GM13977 (cell line): ENCODE measurements around the gene POLN.
"Not testable (repeated sequence)": the region's sequence is repeated elsewhere in the genome, so short reads cannot be mapped to it uniquely, and the experiment has no call there.

Source experiments
- DNase-seq: peaks from one replicate; pipeline ENCODE4 v3.0.0; 2012; ENCODE audit warnings: low spot score
- in situ Hi-C: fragments of 300-500 bp; cut with MboI; formaldehyde crosslinking; loops from one replicate; pipeline ENCODE4 v1.12.0; 2022; ENCODE audit warnings: low sequenced_read_pairs, low pct_unique_long_range_greater_than_20kb, mixed read lengths, inconsistent platforms; ENCODE audit not compliant: unreplicated experiment
- TF ChIP-seq, protein P1 (sequence below): IDR thresholded peaks from 2 replicates; pipeline ENCODE4 v1.5.1; 2012; ENCODE audit warnings: mild to moderate bottlenecking, control low read depth; ENCODE audit not compliant: insufficient read depth; ENCODE audit errors: extremely low read depth, missing control alignments

The POLN gene

GRCh38 chr4:2217726-2218125 is 24.2 kb downstream of the POLN start:
- DNase-seq = no peak
- TF ChIP-seq, protein P1, sequence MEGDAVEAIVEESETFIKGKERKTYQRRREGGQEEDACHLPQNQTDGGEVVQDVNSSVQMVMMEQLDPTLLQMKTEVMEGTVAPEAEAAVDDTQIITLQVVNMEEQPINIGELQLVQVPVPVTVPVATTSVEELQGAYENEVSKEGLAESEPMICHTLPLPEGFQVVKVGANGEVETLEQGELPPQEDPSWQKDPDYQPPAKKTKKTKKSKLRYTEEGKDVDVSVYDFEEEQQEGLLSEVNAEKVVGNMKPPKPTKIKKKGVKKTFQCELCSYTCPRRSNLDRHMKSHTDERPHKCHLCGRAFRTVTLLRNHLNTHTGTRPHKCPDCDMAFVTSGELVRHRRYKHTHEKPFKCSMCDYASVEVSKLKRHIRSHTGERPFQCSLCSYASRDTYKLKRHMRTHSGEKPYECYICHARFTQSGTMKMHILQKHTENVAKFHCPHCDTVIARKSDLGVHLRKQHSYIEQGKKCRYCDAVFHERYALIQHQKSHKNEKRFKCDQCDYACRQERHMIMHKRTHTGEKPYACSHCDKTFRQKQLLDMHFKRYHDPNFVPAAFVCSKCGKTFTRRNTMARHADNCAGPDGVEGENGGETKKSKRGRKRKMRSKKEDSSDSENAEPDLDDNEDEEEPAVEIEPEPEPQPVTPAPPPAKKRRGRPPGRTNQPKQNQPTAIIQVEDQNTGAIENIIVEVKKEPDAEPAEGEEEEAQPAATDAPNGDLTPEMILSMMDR = no peak
- in situ Hi-C loops = no loop called here

DNA sequence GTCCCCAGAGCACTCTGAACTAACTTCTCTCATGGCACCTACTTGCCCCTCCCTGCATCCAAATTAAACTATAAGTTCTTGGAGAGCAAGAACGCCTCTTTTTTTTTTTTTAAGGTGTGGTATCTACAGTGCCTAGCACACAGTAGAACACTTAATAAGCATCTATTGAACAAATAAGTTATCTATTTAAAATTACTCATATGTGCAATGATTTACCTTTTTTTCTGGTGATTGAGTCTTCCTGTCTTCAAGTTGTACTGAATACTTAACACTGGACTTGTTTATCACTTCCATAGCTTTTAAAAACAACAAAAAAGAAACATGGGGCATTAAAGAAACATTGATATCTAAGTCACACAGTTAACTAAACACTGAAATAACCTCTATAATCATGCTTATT is 29.1 kb downstream of the POLN start:
- in situ Hi-C loops = no loop called here
- no peak for DNase-seq
- TF ChIP-seq, protein P1 = no peak

GRCh38 chr4:2202789-2203188 is 39.1 kb downstream of the POLN start:
- DNase-seq, in situ Hi-C loops: not testable (repeated sequence)

- no peak for DNase-seq
- in situ Hi-C loops = loop anchor here (25.0 kb wide), 1 partner anchor 457 kb away; no protein-coding TSS in a partner anchor
- TF ChIP-seq, protein P1 = no peak
Observed at GRCh38 chr4:2194496-2194895, 47.4 kb downstream of the POLN start.

GRCh38 chr4:2193326-2193725 is 48.6 kb downstream of the POLN start:
- no peak for DNase-seq
- in situ Hi-C loops = loop anchor here (25.0 kb wide), 1 partner anchor 456 kb away; no protein-coding TSS in a partner anchor
- TF ChIP-seq, protein P1 = no peak

DNA sequence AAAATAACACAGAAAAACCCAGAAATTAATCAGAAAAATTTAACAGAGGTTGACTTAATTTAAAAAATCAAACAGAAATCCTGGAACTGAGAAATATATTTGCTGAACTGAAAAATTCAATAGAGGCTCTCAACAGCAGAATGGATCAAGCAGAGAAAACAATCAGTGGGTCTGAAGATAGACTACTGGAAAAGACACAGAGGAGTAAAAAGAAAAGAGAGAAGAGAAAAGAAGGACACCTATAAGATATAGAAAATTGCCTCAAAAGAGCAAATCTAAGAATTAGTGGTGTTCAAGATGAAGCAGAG is 55.1 kb downstream of the POLN start:
- in situ Hi-C loops = loop anchor here (25.0 kb wide), 1 partner anchor 450 kb away; no protein-coding TSS in a partner anchor
- TF ChIP-seq, protein P1 = no peak
- no peak for DNase-seq

- in situ Hi-C loops = loop anchor here (25.0 kb wide), 1 partner anchor 449 kb away; no protein-coding TSS in a partner anchor
- no peak for DNase-seq
- TF ChIP-seq, protein P1 = peak; percentile 42
Observed at GRCh38 chr4:2186133-2186864, 55.6 kb downstream of the POLN start.
